HG03039 (cell line): ENCODE measurements around the gene KIF5C.

Experiments
- ATAC-seq: cut with Tn5 transposase; IDR thresholded peaks from one replicate; pipeline ENCODE4 v1.9.1; 2021; ENCODE audit warnings: mild to moderate bottlenecking, moderate library complexity; ENCODE audit not compliant: unreplicated experiment

The KIF5C gene

GRCh38 chr2:149009576-149010461 lies 134.8 kb downstream of the KIF5C start:
- no peak for ATAC-seq

GRCh38 chr2:149012545-149012944 lies 137.5 kb downstream of the KIF5C start:
- no peak for ATAC-seq

- no peak for ATAC-seq
These were observed 140.5 kb downstream of the KIF5C start for GRCh38 chr2:149015501-149015900.

DNA sequence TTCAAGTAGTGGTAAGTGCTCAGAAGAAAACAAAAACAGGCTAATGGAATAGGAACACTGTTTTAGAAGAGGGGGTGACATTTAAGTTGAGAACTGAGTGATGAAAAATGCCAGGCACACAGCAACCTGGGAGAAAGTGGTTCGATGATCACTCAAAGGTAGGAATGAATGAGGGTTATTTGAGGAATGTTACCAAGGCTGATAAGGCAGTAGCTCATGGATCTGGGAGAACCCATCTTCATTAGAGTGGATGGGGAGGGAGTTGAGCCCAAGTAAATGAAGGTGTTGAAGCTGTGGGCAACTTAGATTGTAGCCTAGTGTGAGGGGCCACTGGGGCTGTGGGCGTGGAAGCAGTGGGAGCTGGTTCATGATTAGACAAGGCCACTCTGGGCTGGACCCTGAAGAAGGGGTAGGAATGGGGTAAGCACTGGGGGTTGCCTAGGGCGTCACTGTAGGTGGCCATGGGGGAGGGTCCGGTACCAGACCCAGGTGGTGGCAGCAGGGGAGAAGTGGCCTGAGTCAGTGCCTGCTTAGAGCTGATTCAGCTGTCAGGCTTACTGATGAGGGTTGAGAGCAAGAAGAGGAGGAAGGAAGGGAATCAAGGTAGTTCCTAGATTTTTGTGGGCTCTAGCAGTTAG lies 141.0 kb downstream of the KIF5C start:
- ATAC-seq, result no peak

DNA sequence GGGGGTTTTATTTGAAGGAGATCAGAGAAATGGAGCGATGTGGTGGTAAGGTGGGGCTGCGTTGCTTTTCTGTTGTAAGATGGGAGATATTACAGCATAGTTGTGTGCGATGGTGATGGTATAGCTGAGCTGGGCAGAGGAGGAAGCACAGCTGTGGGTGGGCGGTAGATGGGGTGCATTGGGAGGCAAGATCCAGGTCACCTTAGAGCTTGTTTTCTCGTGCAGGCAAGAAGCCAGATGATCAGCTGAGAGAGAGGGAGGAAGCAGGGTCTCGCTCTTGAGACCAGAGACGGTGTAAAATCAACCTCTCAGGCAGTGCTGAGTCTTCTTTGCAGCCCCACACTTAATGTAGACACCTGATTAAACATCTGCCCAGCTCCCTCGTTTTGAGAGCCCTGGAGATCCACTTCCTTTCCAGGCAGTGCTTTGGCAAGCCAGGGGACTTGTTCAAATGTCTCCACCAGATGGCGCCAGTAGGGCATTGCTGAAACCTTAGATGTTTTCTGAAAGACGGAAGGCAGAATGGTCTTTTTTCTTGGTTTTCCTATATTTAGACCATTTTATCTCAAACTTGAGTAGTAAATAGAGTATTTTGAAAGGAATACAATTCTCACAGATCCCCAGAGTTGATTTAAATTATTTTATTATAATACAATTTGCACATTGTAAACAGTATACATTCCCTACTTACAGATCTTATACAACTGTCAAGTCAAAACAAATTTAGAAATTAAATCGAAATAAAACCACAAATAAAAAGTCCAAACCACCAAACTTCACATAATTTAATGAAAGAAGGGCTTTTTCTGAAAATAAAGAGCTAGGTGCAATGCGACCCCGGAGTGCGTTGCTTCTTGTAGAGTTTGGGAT lies 142.3 kb downstream of the KIF5C start:
- no peak for ATAC-seq

DNA sequence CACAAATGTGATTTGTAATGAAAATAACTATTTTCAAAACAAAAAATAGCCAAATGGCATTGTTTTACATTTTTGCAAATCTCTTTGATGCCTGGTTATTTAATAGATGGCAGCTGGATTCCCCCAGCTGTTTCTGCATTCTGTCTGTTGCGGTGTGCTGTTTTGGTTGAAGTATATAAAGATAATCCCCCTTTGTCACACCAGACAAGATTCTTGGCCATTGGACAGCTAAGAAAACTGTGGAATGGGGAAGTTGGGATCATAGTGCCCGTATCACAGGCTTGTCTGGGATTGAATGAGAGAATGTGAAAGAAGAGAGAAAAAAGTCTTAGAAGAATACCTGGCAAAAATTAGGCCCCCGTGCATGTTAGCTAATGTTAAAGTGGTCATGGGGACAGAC lies 144.0 kb downstream of the KIF5C start:
- ATAC-seq, result no peak

GRCh38 chr2:149019768-149020167 lies 144.7 kb downstream of the KIF5C start:
- no peak for ATAC-seq

GRCh38 chr2:149020432-149020851 lies 145.4 kb downstream of the KIF5C start:
- peak; percentile 37 for ATAC-seq

GRCh38 chr2:149021271-149021719 lies 146.3 kb downstream of the KIF5C start:
- peak; percentile 60 for ATAC-seq

GRCh38 chr2:149021761-149022160 lies 146.7 kb downstream of the KIF5C start:
- ATAC-seq, result peak; percentile 52

DNA sequence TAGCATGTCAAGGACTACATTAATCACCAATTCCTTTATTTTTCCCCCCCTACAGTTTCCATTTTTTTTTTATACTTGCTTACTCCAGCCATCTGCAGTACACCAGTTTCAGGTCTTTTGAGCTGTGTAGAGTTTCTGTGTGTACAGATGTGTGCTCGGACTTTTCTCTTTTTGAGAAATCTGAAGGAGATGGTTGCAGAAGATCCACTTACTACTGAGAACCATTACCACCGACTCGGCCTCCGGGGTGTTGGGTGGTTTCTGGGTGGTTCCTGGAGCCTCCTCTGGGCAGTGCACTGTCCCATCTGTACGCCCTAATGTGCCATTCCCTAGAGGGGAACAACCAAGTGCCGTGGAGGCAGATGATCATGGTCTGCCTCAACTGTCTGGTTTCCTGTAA lies 148.1 kb downstream of the KIF5C start:
- no peak for ATAC-seq

GRCh38 chr2:149027590-149028250 lies 152.7 kb downstream of the KIF5C start:
- no peak for ATAC-seq

GRCh38 chr2:149028377-149028776 lies 153.3 kb downstream of the KIF5C start:
- ATAC-seq, result no peak

GRCh38 chr2:149028891-149029290 lies 153.9 kb downstream of the KIF5C start:
- ATAC-seq, result no peak

GRCh38 chr2:149029307-149029965 lies 154.4 kb downstream of the KIF5C start:
- no peak for ATAC-seq

- ATAC-seq, result no peak
These were observed 156.4 kb downstream of the KIF5C start for GRCh38 chr2:149031396-149031795.

GRCh38 chr2:149033716-149034115 lies 158.7 kb downstream of the KIF5C start:
- ATAC-seq, result no peak

DNA sequence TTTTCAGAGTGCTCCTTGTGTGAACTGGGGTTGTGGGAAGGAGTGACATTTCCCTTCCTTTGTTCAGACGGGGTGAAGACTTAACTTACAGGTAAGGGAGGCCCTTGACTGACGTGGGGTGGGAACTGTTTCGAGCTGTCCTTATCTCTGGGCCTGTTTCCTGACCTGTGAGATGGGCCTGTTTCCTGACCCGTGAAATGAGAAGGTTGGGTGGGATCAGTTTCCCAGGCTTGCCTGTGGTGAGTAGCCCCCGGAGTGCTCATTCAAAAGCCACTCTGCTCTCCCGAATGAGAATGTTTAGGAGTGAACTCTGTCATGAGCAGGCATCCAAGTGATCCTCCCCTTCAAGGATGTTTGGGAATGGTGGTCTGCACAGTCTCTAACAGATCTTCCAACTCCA lies 159.4 kb downstream of the KIF5C start:
- no peak for ATAC-seq

DNA sequence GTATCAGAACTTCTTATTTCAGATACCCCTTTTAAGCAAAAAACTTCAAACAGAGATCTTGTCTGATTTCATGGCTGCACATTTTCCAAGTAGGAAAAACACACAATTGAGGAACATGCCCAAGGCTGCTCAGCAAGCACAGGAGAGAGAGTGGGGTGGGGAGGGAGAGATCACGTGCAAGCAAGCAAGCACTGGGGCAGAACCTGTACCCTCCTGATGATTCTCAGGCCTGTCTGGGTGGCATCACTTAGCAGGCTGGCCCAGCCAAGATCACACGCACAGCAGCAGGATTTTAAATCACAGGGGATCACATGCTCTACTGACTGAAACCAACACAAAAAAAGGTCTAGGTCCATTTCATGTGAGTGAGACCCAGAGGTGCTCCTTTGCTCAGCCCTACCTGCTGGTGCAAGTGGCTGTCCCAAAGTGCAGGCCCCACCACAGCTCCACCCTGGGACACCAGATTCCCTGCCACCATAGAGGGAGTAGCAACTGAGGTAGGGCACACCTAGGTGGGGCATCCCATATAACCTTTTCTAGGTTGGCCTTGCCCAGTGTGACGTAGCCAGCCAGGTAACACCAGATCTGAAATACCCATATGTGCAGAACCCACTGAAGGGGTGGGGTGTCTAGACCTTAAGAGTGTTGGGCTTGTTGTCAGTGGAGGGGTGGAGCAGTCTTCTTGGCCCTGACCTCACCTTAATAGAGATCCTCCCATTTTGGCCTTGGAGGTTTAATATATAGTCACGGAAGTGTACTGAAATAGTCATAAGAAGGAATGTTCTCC lies 161.7 kb downstream of the KIF5C start:
- no peak for ATAC-seq
